Activated CD8-positive, alpha-beta memory T cell treated with anti-CD3 and anti-CD28 coated beads, Interleukin-2, amount 50 U/mL, for 48 hours (primary cell): ENCODE measurements around the gene CMPK2.
"Not testable (repeated sequence)": the region's sequence is repeated elsewhere in the genome, so short reads cannot be mapped to it uniquely, and the experiment has no call there.

ENCODE experiments used
- DNase-seq: peaks from one replicate; pipeline ENCODE4 v3.0.0-alpha.2; 2020

Gene CMPK2, protein sequence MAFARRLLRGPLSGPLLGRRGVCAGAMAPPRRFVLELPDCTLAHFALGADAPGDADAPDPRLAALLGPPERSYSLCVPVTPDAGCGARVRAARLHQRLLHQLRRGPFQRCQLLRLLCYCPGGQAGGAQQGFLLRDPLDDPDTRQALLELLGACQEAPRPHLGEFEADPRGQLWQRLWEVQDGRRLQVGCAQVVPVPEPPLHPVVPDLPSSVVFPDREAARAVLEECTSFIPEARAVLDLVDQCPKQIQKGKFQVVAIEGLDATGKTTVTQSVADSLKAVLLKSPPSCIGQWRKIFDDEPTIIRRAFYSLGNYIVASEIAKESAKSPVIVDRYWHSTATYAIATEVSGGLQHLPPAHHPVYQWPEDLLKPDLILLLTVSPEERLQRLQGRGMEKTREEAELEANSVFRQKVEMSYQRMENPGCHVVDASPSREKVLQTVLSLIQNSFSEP

DNA sequence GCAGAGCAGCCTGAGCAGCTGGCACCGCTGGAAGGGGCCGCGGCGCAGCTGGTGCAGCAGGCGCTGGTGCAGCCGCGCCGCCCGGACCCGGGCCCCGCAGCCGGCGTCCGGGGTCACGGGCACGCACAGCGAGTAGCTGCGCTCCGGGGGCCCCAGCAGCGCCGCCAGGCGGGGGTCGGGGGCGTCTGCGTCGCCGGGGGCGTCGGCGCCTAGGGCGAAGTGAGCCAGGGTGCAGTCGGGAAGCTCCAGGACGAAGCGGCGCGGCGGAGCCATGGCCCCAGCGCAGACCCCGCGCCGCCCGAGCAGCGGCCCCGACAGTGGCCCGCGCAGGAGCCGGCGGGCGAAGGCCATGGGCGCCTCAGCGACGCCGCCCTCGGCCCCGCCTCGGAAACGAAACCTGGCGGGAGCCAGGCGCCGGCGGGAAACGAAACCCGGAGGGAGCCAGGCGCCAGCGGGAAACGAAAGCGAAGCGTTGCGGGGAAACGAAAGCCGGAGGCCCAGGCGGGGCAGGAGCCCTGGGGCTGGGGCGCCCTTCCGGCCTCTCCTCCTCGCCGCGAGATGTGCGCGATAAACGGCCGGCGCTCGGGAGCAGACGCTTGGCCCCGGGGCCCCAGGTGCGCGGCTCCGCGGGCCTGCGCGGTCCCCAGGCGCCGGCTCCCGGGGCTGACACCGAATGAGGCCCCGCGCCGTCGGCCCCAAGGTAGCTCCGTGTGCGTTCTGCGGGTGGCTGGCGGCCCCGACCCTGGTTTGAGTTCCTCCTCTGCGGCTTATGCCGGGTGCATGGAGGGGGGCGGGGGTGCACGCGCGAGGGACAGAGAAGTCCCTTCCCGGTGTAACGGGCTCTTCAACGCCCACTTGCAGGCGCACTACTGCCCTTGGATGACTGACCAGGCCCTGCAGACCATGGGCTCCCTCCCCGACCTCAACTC is at the start of gene CMPK2:
CMPK2 (minus strand) TSS at position 562 of the 929 bp plus-strand sequence; CDS start at position 351, 211 bp downstream.
- DNase-seq, result peak; percentile 85

DNA sequence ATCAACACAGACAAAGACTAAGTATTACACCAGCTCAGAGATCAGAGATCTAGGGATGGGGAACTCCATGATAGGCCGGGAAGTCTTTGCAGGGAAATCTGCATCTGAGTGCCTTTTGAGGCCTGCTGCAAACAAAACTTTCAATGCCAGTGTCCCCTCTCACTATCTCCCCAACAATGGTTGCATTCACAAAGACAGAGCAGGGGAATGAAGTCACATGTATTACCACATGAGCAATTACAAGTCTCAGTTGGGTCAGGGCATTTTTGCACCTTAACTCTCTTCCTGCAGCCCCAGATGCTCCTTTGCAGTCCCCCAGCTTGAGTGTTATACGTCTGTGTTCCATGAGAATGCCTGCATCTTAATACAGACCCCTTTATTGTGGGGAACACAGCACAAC is 49.7 kb upstream of the CMPK2 start:
- DNase-seq, result no peak

DNA sequence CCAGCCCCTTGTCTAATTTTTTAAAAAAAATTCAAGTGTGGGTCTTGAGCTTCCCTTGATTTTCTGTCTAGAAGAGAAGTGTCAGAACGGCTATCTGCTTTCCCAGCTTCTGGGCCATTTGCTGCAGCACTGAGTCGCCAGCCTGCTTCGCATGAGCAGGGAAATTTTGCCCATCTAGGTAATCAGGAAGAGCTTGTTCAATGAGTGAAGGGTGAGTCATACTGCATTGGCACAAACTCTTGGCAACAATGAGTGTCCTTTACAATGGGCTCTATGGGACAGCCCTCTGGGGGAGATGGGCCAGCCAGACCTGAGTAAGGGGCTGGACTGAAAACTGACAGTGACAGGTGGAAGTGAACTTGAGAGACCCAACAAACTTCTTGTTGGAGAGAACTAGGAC is 49.1 kb upstream of the CMPK2 start:
- no peak for DNase-seq

DNA sequence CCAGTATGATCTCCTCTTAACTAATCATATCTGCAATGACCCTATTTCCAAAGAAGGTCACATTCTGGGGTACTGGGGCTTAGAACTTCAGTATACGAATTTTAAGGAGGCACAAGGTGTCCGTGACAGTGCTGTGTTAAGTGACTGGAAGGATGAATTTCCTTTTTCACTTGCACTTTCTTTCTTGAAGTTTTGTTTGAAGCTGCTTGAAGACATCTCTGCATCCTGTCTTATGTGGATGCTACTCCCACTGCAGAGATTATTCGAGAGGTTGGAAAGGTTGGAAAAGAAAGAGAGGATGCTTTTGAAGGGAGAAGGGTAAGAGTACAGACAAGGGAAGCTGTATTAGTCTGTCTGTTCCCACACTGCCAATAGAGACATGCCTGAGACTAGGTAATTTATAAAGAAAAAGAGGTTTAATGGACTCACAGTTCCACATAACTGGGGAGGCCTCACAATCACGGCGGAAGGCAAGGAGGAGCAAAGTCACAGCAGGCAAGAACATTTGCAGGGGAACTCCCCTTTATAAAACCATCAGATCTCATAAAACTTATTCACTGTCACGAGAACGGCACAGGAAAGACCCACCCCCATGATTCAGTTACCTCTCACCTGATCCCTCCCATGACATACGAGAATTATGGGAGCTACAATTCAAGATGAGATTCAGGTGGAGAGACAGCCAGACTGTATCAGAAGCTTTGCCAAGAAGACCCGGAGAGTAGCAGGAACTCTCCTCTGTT is 47.9 kb upstream of the CMPK2 start:
- DNase-seq, result no peak

- no peak for DNase-seq
Observed at GRCh38 chr2:6911721-6912120, 46.0 kb upstream of the CMPK2 start.

- no peak for DNase-seq
Observed at GRCh38 chr2:6909431-6910385, 44.0 kb upstream of the CMPK2 start.

GRCh38 chr2:6908291-6908690 is 42.6 kb upstream of the CMPK2 start:
- DNase-seq, result no peak

- DNase-seq, result no peak
Observed at GRCh38 chr2:6906165-6906741, 40.5 kb upstream of the CMPK2 start.

DNA sequence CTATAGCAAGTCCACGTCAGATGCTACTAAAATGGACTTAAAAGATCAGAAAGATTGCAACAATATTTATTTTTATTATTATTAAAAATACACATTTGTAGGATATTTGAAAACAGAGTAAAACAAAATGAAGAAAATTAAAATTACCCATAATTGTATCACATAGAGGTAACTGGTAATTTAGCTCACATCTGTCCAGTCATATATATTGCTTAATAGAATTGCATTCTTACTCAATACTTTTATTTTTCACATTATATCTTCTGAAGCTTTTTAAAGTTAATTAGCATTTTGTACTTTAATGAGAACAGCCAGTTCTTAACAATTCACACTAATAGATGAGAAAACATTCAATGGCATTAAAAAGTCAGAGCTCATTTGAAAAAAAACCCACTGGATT is 40.0 kb upstream of the CMPK2 start:
- DNase-seq, result no peak

DNA sequence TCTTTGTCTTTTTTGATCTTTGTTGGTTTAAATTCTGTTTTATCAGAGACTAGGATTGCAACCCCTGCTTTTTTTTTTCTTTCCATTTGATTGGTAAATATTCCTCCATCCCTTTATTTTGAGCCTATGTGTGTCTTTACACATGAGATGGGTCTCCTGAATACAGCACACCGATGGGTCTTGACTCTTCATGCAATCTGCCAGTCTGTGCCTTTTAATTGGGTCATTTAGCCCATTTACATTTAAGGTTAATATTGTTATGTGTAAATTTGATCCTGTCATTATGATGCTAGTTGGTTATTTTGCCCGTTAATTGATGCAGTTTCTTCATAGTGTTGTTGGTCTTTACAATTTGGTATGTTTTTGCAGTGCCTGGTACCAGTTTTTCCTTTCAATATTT is 36.9 kb upstream of the CMPK2 start:
- DNase-seq, result not testable (repeated sequence)

DNA sequence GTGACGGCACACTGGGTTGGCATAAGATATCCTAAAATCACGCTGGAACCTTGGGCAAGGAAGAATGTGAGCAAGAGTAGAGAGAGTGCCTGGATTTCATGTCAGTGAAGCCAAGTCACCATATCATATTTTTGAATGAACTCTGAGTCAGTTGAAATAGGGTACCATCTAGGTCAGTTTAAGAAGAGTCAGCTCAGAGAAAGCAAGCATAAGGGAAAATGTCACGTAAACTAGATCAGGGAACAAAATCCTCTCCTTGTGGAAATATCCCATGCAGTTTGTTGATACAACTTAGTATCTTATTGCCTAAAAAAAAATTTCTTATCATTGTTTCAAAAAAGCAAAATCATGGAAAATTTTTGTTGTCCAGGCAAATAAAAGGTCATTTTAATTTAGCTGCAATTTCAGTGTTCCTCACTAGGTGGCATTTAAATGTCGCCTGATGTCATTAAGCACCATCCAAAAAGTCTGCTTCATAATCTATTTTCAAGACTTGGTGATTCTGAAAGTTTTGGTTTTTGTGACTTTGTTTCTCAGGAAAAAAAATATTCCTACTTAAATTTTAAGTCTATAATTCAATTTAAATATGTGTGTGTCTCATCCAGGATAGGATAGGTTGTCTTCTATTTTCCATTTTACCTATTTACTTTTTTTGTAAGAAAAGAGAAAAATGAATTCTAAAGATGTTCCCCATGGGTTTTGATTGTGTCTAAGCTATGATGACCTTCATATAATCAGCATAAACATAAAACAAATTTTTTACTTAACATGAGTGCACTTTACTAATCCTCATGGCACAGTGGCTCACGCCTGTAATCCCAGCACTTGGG is 31.4 kb upstream of the CMPK2 start:
- DNase-seq, result no peak

DNA sequence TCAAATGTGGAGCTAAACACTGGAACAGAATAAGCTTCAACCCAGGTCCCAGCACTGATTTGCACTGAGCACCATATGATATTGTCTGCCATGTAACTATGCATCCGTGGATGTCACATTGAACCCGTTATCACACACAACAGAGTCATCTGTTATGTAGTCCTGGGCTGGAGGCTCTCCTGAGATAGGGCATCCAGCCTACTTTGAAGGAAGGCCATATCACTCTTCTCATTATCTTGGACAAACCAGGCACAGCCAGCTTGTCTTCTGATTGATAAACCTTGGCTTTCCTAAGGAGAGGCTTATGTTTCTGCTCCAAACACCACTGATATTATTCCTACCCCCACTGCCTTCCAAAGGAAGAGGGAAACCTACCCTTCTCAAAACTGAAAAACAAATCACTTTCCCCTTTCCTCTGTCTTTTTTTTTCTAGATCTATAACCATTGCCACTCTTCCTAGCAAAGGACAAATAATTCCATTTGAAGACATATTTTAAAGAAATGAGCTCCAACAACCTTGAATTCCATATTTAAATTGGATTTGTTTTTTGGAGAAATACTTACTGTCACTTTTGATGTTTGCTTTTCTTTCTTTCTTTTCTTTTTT is 28.3 kb upstream of the CMPK2 start:
- DNase-seq, result no peak

DNA sequence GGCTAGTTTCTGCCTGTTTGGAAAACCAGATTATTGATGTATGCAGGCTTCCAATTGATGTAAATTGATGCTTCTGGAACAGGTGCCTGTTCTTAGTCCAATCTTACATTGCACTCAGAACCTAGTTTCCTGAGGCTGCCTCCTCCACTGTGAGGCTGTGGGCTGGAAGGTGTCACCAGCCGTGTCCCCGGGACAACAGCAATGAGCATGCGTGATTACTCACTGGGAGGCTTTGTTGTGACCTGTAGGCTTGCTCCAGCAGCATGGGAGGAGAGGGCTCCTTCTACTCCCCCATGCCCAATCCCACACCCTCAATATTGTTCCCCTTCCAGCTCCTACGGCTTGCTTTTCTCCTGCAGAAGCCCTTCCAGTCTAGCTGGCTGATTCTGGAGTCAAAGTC is 23.0 kb upstream of the CMPK2 start:
- no peak for DNase-seq

DNA sequence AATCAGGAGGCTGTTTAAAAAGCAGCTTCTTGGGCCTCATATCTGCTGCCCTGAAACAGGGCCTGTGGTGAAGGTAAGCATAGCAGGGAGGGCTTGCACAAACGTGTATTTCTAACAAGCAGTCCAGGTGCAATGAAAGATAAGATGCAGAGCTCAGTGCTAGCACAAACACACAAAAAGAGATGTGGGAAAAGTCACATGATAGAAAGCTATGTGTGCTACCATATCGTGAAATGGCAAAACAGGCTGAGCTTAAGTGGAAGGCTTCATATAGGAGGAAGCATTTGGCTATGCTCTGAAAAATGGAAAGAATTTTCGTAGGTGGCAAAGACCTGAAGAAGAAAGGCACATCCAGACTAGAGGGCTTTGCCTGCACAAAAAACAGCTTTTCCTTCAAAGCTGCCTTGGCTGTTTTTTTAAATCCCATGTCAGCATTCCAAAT is 22.1 kb upstream of the CMPK2 start:
- no peak for DNase-seq

- DNase-seq, result no peak
Observed at GRCh38 chr2:6885968-6886367, 20.3 kb upstream of the CMPK2 start.

DNA sequence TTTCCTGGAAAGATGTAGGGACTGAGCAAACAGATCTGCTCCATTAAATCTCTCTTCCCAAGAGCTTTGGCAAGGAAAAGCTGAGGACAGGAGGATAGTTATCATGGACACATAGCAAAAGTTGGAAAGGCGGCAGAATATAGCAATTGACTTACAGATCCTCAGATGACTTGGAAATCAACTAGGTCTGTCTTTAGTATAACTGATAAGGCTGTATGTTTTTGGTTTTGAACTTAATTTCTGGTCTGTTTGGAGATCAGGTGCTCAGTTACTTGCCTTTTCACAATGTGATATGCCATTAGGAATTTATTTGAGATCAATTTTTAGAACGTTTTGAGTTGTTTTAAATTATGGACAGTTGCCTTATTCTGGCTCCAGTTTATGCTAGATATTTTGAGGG is 19.8 kb upstream of the CMPK2 start:
- no peak for DNase-seq

DNA sequence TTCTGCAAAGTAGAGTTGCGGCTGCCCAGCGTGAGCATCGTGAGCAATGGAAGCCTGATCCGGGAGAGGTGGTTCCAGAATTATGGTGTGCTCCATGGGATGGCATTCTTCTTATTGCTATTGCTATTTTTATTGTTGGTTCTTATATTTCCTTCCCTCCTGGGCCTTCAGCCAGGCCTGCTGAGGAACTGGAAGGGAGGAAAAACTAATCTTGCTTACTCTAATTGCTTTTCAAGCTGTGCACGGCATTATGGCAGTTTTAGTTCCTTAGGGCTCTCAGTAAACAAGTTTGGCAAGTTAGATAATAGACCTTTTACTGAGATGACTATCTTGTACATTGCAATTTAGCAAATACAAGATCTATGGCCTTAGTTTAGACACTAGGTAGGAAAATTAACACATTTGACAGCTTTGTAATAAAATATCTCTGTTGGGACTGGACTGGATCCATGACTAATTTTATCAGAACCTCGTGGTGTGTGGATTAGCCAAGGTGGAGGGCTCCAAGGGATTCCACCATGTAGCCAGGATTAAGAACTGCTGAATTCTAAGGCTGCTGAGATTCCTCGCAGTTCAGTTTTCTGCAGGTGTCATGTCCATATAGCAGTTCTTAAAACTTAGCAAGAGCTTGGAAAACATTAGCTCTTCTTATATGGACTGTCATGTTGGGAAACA is 17.9 kb upstream of the CMPK2 start:
- no peak for DNase-seq

DNA sequence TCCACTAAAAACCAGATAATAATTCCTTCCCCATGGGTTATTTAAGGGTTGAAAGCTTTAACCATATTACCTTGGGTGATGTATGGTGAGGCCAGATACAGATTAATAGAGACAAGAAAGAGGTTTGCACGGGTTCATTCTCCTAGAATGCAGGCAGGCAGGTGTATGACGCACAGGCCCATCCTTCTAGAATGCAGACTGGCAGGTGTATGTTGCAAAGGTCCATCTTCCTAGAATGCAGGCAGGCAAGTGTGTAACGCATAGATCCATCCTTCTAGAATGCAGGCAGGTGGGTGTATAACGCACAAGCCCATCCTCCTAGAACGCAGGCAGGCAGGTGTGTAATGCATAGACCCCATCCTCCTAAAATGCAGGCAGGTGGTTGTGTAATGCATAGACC is 15.8 kb upstream of the CMPK2 start:
- DNase-seq, result no peak

- DNase-seq, result no peak
Observed at GRCh38 chr2:6881046-6881445, 15.3 kb upstream of the CMPK2 start.
